GM21737 (cell line): Measurements from ENCODE around the gene LZTFL1.
"Not testable (repeated sequence)": the region's sequence is repeated elsewhere in the genome, so short reads cannot be mapped to it uniquely, and the experiment has no call there.

ENCODE experiments used
- ATAC-seq: cut with Tn5 transposase; IDR thresholded peaks from one replicate; pipeline ENCODE4 v1.9.1; 2021; ENCODE audit warnings: mild to moderate bottlenecking, moderate library complexity; ENCODE audit not compliant: unreplicated experiment

Gene LZTFL1

DNA sequence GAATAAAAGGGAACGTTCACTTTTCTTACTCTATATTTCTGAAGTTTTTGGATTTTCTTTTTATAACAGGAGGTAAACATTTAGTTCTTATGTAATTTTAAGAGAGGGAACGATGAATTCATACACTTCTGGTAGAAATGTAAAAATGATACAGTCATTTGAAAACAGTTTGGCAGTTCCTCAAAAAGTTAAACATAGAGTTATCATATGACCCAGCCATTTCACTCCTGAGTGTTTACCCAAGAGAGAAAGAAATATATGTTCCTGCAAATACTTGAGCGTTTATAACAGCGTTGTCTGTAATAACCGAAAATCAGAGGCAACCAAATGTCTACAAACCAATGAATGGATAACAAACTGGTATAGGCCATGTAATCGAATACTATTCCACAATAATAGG, 23.6 kb upstream of the LZTFL1 start:
- no peak for ATAC-seq

DNA sequence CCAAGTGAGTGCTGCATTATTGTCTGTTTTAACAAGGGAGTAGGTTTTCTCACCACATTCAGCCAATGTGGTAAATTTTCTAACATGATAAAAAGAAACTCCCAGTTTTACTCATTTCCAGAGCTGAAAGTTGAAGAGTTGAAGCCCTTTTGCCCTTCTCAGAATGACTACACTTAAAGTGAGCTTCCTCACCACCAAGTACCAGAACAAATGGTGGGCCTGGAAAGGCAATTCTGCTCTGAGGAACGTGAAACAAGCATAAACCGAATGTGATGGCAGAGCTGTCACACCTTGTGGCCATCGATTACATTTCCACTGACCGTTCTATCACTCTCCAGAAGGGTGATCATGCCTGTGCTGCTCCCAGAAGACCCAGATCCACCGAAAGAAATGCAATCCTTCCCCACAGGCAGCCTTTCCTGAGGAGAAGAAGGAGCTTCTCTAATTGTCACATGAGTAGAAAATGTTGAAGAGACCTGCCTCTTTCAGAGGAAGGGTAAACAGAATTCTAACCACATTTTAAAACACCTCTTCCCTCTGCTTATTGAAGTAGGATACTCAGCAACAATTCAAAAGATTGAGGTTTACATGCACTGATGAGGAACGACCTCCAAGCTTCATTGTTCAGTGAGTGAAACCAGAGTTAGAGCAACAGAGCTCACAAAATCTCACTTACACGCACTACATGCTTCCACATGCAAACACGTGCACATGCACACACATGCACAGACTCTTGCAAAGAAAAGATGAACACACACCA, 23.0 kb upstream of the LZTFL1 start:
- peak; percentile 64 for ATAC-seq

DNA sequence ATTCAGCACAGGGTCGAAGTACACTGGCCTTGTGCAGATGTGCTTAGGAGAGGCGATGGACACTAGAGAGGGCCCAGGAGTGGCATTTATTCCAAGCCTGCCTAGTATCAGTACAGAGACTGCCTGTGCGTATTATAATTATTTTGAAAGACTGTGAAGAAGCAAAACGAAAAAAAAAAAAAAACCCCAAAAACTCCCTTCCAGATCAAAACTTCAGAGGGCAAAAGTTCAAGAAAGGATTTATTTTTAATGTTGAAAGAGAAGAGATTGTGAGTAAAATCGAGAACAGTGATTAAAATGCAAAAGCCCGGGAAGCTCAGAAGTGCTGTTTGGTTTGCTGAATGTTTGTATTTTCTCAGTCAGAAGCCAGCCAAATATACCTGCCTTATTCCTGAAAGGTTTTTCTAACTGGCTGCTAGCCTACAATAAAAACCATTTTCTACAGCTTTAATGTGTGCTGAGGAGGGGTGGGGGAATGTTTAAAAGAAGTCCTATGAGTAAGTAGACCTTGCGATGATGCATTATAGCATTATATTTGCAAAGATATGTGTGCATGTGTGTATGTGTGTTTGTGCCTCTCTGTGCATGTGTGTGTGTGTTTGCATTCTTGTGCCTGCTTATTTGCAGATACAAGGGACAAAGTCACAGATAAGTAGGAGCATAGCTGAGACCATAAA, 19.3 kb upstream of the LZTFL1 start:
- no peak for ATAC-seq

DNA sequence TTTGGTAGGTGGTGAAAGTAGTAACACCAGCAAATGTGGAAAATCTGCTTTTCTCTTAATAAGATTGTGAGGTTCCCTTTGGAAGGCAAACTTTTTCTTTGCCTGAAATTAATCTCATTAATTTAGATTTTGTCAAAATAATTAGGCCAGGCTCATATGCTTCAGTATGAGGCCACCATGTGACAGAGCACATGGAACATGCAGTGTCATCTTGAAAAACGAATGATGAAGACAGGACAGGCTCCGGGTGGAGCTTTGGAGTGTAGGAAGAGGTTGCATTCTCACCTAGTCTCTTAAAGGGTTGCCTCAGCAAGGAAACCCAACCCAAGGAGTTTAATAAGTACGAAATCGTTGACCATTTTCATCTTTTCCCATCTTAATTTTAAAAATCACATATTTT, 18.6 kb upstream of the LZTFL1 start:
- ATAC-seq, result no peak

DNA sequence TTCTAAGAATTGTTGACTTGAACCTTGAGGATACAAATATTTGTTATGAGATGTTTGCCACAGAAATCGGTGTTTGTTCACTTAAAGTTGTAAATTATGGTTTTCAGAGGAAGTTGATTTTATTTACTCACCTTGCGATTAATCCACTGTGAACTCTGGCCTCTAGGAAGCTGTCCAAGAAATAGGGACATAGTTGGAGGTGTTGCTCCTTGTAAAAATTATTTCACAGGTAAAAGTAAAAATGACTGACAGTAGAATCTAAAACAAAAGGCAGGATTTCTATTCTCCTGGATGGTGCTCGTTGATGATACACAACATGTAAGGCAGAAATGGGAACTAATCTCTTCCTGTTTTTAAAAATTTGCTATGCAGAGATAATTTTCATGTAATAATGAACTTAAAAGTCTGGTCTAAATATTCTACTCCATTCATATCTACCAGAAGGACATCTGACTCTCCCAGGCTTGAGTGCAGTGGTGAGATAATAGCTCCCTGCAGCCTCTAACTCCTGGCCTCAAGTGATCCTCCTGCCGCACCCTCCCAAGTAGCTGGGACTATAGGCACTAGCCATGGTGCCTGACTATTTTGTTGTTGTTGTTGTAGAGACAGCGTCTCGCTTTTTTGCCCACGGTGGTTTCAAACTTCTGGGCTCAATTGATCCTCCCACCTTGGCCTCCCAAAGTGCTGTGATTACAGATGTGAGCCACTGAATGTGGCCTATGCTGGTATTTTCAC, 17.1 kb upstream of the LZTFL1 start:
- ATAC-seq, result no peak

DNA sequence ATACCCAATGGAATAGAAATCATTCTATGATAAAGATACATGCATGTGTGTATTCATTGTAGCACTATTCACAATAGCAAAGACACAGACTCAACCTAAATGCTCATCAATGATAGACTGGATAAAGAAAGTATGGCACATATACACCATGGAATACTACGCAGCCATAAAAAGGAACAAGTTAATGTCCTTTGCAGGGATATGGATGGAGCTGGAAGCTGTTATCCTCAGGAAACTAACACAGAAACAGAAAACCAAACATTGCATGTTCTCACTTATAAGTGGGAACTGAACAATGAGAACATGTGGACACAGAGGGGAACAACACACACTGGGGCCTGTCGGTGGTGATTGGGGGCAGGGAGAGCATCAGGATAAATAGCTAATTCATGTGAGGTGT, 15.1 kb upstream of the LZTFL1 start:
- not testable (repeated sequence) for ATAC-seq

DNA sequence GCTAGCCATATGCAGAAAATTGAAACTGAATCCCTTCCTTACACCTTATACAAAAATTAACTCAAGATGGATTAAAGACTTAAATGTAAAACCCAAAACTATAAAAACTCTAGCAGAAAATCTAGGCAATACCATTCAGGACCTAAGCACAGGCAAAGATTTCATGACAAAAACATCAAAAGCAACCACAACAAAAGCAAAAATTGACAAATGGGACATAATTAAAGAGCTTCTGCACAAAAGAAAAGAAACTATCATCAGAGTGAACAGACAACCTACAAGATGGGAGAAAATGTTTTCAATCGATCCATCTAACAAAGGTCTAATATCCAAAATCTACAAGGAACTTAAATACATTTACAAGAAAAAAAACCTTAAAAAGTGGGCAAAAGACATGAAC, 14.4 kb upstream of the LZTFL1 start:
- ATAC-seq, result not testable (repeated sequence)

DNA sequence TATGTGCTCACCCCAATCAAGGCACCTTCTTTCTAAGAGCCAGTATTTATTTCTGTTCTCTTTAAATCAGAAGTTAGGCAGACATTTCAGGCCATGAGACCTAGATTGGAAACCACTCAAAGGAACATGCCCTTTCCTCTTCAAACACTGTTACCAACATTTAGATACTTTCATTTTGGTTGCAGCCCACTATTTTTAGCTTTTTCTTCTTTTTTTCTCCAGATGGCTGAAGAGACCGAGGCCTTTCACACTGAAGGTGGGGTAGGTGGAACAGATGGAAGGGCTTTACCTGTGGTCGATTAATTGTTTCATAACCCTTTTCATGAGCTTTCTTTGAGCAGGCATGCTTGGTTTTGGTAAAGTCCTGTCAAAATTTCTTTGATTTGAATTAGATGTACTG, 10.9 kb upstream of the LZTFL1 start:
- no peak for ATAC-seq

DNA sequence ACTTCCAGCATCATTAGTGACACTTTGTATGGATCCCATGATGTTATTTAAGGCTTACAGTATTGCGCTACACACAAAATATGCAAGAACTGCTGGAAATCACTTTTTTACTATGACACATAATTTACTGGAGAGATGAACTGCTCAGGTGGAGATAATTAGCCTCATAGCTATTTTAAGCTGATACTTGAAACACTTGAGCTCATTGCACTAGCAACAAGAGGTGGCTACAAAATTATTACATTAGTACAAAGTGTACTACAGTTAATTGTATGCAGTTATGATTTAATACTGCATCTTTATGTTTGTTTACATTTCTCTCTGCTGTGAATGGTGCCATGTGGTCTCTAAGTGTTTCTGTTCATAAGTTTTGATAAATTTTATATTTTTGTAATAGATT, 6.5 kb upstream of the LZTFL1 start:
- ATAC-seq, result no peak

DNA sequence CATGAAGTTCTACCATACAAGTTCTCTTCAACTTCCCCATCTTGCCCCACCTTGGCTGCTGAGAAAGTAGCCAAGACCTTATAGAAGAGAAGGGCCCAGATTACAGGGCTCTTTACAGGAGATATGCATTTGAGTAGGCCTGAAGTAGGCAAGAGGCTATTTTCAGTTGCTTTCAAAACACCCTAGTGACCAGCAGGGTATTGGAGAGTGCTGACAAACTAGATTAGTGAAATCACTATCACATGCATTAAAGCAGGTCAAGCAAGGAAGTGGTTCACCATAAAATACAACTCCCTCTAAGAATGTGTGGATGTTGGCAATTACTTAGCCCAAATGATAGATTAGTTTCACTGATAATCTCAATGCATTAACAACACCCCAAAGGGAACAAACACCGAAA, 2.7 kb upstream of the LZTFL1 start:
- no peak for ATAC-seq

DNA sequence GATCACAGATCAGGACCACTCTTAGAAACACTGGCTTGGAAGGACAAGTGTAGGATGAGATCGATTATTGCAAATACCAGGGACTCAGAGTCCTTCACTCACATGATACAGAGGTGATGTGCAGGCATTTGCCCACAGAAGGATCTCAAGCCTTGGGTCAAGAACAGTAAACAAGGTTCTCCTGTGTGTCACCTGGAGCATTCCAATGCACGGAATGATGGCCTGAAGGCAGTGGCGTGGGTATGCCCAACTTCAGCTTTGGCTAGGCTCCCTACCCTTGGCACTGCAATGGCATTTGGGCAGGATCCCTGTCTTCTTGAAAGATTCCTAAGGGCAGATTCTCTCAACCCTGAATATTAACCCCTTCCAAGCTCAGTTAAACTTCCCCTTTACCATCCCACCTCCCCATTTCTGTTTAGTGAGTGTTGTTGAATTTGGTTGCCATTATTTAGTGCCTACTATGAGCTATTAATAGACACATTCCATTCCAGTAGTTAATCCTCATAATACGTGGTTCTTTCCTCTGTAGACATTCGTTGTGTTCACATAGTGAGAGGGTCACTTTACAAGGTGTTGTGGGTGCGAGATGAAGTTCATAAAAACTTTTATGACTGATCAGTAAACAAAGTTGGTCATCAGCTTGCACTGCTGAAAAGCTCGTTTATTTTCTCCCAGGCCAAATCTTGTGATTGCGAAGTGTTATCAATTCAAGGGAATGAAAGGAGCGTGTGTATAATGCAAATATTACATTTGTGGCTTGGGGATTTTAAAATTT, 1.1 kb upstream of the LZTFL1 start:
- ATAC-seq, result no peak

DNA sequence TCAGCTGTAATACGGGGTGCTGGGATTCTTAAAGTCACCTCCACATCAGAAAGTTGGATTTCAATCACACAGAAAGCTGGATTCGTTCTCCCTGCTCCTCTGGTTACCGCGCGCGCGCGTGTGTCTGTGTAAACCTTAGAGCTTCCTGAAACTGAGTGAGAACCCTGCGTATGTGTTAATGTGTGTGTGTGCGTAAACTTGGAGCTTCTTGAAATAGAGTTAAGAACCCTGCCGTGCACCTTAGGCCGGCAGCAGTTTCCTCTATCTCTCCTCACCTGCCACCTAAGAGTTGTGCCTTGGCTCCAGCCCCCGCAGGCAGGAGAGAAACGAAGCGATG, 531 bp downstream of the LZTFL1 start:
- ATAC-seq, result peak; percentile 9

DNA sequence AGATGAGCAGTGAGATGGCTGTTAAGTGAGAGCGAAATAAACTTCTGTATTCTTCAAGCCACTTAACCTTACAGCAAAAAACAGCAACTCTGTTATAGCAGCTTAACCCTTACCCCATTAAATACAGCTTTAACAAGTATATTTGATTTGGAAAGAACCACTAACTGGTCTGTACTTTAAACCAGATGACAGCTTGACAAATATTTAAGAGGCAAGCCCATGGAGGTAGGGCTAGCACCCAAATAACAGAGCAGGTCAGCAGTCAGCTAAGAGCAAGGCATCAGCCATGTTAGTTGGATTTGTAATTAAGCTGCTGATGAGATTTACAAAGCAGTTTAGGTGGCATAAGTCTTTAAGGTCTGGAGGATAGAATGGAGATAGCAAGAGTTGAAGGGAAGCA, 3.5 kb downstream of the LZTFL1 start:
- ATAC-seq, result no peak

DNA sequence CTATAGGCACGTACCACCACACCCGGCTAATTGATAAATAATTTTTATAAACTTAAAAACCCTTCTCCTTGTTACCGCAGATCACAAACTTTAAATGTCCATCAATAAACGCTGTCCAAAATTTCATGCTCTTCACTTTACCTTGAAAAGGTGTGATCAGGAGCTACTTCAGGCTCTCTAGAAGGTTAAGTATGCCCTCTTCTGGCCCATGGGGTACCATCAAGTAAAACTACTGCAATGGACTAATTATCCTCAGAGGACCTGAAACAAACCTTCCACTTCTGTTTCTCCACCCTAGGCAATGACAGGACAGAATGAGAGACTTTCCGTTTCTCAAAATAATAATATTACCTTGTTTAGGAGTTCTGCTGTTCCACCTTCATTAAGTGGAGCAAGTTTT, 9.2 kb downstream of the LZTFL1 start:
- ATAC-seq, result no peak

DNA sequence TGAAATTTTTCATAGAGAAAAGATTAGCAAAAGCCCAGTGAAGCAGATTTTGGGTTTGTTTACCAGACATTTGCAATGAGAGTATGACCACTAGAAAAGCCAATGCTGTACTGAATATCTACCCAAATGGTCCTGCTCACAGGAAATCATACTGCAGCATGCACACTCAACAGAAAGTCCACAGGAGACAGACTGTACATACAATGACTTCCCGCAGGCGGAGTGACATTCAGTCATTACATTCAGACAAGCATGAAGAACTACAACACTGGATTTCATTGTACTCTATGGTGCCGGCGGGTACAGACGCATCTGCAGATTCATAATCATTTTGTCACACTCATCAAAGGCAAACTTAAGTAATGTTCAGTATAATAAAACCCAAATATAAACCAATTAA, 11.8 kb downstream of the LZTFL1 start:
- no peak for ATAC-seq

DNA sequence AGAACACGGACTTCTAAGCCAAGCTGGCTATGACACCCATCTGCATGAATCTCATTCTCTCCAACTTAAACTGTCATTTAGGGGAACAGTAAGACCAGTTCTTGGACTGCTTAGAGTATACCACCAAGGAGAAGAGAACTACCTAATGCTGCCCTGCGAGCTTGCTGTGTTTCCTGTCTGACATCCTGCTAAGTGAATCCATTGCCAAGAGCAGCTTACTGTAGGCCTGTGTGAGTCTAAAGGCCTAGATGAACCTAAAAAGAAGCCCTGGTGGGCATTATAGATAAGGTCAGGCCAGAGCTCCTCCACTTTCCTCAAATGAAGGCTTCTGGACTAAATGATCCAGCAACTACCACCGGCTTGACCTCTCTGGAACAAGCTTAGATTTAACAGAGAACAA, 15.0 kb downstream of the LZTFL1 start:
- no peak for ATAC-seq

DNA sequence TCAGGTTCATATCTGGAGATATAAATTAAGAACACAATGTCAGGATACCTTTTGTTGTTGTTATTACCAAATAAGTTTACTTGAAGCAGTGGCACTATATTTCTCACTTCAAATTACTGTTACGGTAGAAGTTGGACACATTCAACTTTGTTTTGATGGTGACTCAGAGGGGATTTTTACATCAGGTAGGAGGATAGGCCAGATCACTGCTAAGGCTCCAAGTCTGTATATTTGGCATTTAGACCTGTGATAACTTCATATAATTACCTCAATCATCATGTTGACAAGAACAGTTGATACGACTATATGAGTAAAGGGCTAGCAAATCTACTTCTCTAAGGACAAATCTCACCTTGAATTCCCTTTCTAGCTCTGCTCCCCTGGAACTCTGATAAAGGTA, 15.6 kb downstream of the LZTFL1 start:
- ATAC-seq, result no peak

DNA sequence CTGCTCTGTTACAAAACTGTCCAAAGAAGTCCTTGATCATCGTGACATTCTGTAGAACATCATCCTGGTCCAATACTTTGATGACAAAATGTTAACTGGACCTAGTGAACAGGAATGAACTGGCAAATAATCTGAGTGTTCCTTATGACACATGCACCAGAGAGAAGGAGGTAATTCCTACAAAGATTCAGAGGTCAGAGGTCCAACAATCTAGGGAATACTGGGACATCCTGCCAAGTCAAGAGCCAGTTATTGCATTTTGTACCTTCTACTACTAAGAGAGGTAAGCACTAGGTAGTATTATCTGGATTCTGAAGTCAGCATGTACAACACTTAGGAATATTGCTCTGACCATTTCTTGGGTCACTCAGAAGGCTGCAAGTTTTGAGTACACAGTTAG, 20.8 kb downstream of the LZTFL1 start:
- no peak for ATAC-seq

DNA sequence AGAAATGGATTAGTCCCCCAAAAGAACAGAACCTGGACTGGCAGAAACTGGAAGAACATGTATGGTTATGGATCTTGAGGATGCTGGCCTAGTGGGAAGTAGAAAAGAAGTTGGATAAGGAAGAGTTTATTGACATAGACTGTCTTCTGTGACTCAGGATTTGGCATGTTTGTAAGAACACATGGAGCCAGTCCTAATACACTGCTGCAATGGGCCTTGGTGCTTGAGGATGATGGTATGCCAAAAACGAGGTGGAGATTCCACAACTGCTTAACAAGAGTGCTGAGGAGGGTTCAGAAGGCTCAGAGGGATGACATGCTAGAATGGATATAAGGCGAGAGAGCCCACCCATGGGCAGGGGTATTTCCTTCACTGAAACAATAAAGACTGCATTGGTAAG, 22.4 kb downstream of the LZTFL1 start:
- no peak for ATAC-seq

DNA sequence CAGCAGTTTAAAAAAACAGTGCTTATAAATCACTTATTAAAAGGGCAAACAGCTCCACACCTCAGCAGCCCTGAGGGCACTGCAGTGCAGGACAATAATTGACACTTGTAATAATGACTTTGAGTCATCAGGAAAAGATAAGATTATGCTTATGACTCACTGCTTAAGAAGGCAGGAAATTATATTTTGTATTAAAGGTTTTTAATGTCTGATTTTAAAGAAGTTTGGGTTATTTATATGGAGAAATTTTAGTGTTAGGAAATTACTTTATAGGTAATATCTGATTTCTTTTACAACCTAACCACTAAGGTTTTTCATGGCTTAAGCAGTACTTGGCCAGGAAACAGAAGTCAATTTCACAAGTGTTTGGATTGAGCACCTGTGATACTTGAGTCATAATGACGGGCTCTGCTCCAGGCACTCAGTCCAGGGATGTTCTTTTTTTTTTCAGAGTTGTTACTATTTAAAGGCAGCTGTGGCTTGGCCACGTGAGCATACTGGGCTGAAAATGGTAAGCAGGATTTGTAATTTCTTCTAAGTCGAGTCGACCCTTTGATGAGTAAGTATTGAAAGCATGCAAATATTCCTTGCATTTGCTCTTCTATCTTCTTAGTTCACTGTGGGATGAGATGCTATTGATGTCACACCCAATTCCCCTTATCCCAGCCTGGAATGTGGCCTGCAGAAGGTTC, 23.9 kb downstream of the LZTFL1 start:
- ATAC-seq, result no peak

DNA sequence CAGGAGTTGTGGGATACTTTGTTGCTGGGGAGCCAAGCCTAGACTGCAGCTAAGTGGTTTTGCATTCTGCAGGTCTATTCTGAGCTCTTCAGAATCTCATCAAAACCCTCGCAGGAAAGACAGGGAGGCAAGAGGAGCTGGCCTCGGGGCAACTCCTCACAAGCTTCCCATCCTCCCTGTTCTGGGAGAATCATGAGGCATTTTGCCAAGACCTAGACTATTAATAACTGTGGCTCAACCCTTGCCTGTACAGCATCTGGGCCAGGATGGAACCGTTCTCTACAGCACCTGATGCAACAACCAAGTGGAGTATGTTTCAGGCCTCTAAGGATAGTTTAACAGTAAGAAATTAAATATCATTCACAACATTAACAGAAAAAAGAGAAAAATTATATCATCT, 25.4 kb downstream of the LZTFL1 start:
- ATAC-seq, result no peak
